HEK293 (cell line): ENCODE data around the gene ADCK2.

ENCODE experiments used
- KLF16 ChIP-seq: fragments of 450-650 bp; formaldehyde crosslinking; IDR thresholded peaks from 2 replicates; pipeline ENCODE4 v1.5.1; 2017; ENCODE audit warnings: missing biosample characterization, missing genetic modification characterization
- MEIS1 ChIP-seq: sonication (generic); formaldehyde crosslinking; IDR thresholded peaks from 2 replicates; pipeline ENCODE4 v1.8.1; 2022; ENCODE audit warnings: missing genetic modification reagents, mild to moderate bottlenecking, borderline replicate concordance
- MYNN ChIP-seq: fragments of 450-650 bp; formaldehyde crosslinking; IDR thresholded peaks from 2 replicates; pipeline ENCODE4 v1.5.1; 2016; ENCODE audit warnings: missing biosample characterization, missing genetic modification characterization, borderline replicate concordance
- YY1 ChIP-seq: fragments of 450-650 bp; formaldehyde crosslinking; IDR thresholded peaks from 2 replicates; pipeline ENCODE4 v1.5.1; 2018; ENCODE audit warnings: missing biosample characterization, missing genetic modification characterization
- ZBTB1 ChIP-seq: fragments of 450-650 bp; formaldehyde crosslinking; IDR thresholded peaks from 2 replicates; pipeline ENCODE4 v1.5.1; 2016; ENCODE audit warnings: missing biosample characterization, missing genetic modification characterization
- ZFP3 ChIP-seq: fragments of 450-650 bp; formaldehyde crosslinking; IDR thresholded peaks from 2 replicates; pipeline ENCODE4 v1.5.1; 2016; ENCODE audit warnings: low read depth, missing biosample characterization, missing genetic modification characterization
- ZNF274 ChIP-seq, 2 experiments: fragments of 200-500 bp in 1 of 2; fragments of 450-650 bp in 1 of 2; sonication (Bioruptor generic) in 1 of 2; formaldehyde crosslinking in 1 of 2; IDR thresholded peaks; 2 replicates each; pipeline versions ENCODE4 v1.5.1 to v1.6.1; 2014 to 2016; ENCODE audit warnings: borderline replicate concordance in 1 of 2, inconsistent platforms in 1 of 2, low read length in 1 of 2, missing biosample characterization in 1 of 2, missing genetic modification characterization in 1 of 2
- ZNF777 ChIP-seq: fragments of 450-650 bp; formaldehyde crosslinking; IDR thresholded peaks from 2 replicates; pipeline ENCODE4 v1.5.1; 2017; ENCODE audit warnings: missing biosample characterization, missing genetic modification characterization, borderline replicate concordance
- TF ChIP-seq, protein P1 (sequence below): IDR thresholded peaks from 2 replicates; pipeline ENCODE4 v1.6.1; 2011; ENCODE audit warnings: mild to moderate bottlenecking, low read depth, low read length, borderline replicate concordance
- TF ChIP-seq, protein P2 (sequence below): fragments of 450-650 bp; formaldehyde crosslinking; IDR thresholded peaks from 2 replicates; pipeline ENCODE4 v1.5.1; 2016; ENCODE audit warnings: missing biosample characterization, missing genetic modification characterization, low read depth
- TF ChIP-seq, protein P3 (sequence below): fragments of 450-650 bp; formaldehyde crosslinking; IDR thresholded peaks from 2 replicates; pipeline ENCODE4 v1.5.1; 2016; ENCODE audit warnings: missing biosample characterization, missing genetic modification characterization

DNA sequence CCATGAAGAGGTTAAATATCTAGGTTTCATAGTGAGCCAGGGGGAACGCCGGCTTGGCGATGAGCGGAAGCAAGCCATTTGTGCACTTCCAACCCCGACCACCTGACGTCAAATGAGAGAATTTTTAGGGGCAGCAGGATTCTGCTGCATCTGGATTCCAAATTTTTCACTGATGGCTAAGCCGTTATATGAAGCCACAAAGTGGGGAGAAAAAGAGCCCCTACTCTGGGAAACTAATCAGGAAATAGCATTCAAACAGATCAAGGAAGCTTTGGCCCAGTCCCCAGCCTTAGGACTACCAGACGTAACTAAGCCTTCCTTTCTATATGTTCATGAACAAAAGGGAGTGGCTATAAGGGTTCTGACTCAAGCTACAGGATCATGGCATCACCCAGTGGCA lies 12.9 kb upstream of the ADCK2 start:
- TF ChIP-seq, protein P1, sequence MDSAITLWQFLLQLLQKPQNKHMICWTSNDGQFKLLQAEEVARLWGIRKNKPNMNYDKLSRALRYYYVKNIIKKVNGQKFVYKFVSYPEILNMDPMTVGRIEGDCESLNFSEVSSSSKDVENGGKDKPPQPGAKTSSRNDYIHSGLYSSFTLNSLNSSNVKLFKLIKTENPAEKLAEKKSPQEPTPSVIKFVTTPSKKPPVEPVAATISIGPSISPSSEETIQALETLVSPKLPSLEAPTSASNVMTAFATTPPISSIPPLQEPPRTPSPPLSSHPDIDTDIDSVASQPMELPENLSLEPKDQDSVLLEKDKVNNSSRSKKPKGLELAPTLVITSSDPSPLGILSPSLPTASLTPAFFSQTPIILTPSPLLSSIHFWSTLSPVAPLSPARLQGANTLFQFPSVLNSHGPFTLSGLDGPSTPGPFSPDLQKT, result no peak
- TF ChIP-seq, protein P2, sequence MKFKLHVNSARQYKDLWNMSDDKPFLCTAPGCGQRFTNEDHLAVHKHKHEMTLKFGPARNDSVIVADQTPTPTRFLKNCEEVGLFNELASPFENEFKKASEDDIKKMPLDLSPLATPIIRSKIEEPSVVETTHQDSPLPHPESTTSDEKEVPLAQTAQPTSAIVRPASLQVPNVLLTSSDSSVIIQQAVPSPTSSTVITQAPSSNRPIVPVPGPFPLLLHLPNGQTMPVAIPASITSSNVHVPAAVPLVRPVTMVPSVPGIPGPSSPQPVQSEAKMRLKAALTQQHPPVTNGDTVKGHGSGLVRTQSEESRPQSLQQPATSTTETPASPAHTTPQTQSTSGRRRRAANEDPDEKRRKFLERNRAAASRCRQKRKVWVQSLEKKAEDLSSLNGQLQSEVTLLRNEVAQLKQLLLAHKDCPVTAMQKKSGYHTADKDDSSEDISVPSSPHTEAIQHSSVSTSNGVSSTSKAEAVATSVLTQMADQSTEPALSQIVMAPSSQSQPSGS (tag by site-specific recombination), result no peak
- TF ChIP-seq ZFP3 (tag by site-specific recombination) (no peak), ZNF777 (tag by site-specific recombination) (no peak), YY1 (tag by site-specific recombination) (no peak), MYNN (tag by site-specific recombination) (no peak), KLF16 (no peak), ZNF274 (IDR thresholded peaks at IDR 0.05; ENCODE audit: low read length) (no peak), ZNF274 (tag by site-specific recombination; IDR thresholded peaks at IDR 0.05; ENCODE audit: borderline replicate concordance) (no peak), ZBTB1 (tag by site-specific recombination) (no peak), MEIS1 (CRISPR knock-in tag) (no peak)
- TF ChIP-seq, protein P3, sequence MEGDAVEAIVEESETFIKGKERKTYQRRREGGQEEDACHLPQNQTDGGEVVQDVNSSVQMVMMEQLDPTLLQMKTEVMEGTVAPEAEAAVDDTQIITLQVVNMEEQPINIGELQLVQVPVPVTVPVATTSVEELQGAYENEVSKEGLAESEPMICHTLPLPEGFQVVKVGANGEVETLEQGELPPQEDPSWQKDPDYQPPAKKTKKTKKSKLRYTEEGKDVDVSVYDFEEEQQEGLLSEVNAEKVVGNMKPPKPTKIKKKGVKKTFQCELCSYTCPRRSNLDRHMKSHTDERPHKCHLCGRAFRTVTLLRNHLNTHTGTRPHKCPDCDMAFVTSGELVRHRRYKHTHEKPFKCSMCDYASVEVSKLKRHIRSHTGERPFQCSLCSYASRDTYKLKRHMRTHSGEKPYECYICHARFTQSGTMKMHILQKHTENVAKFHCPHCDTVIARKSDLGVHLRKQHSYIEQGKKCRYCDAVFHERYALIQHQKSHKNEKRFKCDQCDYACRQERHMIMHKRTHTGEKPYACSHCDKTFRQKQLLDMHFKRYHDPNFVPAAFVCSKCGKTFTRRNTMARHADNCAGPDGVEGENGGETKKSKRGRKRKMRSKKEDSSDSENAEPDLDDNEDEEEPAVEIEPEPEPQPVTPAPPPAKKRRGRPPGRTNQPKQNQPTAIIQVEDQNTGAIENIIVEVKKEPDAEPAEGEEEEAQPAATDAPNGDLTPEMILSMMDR (tag by site-specific recombination), result no peak
